Measurements from ENCODE around the gene FYN. TPM values are rescaled to one million over a fixed set of nuclear protein-coding genes. Genes with fewer than 3 reads are reported as not detected.

FYN gene
- total and polyA plus RNA-seq, 2 of the 8 experiments (the other 6 are each of a cell fraction or from before 2014, with no cell fraction given): 46.8 to 97.2 TPM

DNA sequence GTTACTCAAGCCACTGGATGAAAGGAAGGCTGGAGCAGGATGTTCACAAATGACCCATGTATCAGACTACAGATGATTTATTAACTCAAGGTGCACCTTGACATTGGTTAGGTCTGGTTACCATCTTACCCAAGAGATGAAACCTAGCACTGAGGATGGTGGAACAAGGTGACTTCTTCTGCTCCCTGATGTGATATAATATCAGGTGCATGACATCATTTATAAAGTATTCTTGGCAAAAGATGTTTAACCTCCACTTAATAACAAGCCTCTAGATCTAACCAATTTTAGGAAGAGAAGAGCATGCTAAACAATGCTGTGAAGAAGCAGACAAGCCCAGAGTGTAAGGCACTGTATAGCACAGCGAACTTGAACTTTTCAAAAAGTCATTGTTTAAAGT lies 100.9 kb downstream of the FYN start:
- TF ChIP-seq TEAD4 (IDR thresholded peaks at IDR 0.05; ENCODE audit: low read depth, low read length): no peak
- no peak for TF ChIP-seq SIRT6 (IDR thresholded peaks at IDR 0.05; ENCODE audit: low read length)
- TF ChIP-seq BACH1 (IDR thresholded peaks at IDR 0.05; ENCODE audit: low read length): no peak
- TF ChIP-seq ATF2 (IDR thresholded peaks at IDR 0.05; ENCODE audit: low read length): no peak
- TF ChIP-seq RNF2 (IDR thresholded peaks at IDR 0.05; ENCODE audit: borderline replicate concordance, low read depth, low read length, missing control alignments, poor library complexity, severe bottlenecking): no peak
- TF ChIP-seq KDM5A (IDR thresholded peaks at IDR 0.05; ENCODE audit: low read length): no peak
- TF ChIP-seq HDAC6 (IDR thresholded peaks at IDR 0.05; ENCODE audit: low read depth, low read length): no peak
- TF ChIP-seq POLR2AphosphoS5 (IDR thresholded peaks at IDR 0.05; ENCODE audit: low read depth, low read length): no peak
- TF ChIP-seq CBX8 (IDR thresholded peaks at IDR 0.05; ENCODE audit: borderline replicate concordance, low read depth, low read length): no peak
- no peak overlapping the region for H3K4ac ChIP-seq (replicated peaks; ENCODE audit: insufficient read length, low read depth, low read length)
- H3K9ac ChIP-seq (replicated peaks in 1 of 4; ENCODE audit: extremely low read depth in 1 of 4, low read depth in 3 of 4, low read length in 3 of 4): no peak overlapping the region
- H2BK12ac ChIP-seq (ENCODE audit: low read depth, low read length): no peak overlapping the region
- H3K27ac ChIP-seq (ENCODE audit: low read depth, low read length): no peak overlapping the region
- H3K79me2 ChIP-seq (ENCODE audit: control insufficient read depth in 1 of 2, insufficient read depth in 2 of 2, low read length in 2 of 2): peaks cover 0 to 2% of the 10 kb centered on the region in 2 experiments; a peak in 2 of 4 replicates
- peaks cover 0 to 12% (median 6%) of the 10 kb centered on the region in 4 experiments; a peak in 4 of 7 replicates for H3K4me1 ChIP-seq (replicated peaks in 1 of 4; ENCODE audit: control insufficient read depth in 3 of 4, insufficient read depth in 4 of 4, low read length in 3 of 4)
- H3K23ac ChIP-seq (ENCODE audit: insufficient read length): no peak overlapping the region
- H3K27me3 ChIP-seq (replicated peaks in 1 of 4; ENCODE audit: control insufficient read depth in 3 of 4, extremely low read depth in 1 of 4, insufficient read depth in 3 of 4, low read length in 3 of 4): no peaks in the 10 kb centered on the region
- no peak for DNase-seq (ENCODE audit: low read depth in 1 of 2, low spot score in 2 of 2)
- H4K91ac ChIP-seq (replicated peaks; ENCODE audit: insufficient read length, low read length): no peak overlapping the region
- H3K9me3 ChIP-seq (ENCODE audit: insufficient read depth in 2 of 2, low read depth in 1 of 2, low read length in 1 of 2): no peaks in the 10 kb centered on the region
- 94% methylated on average over 1 of the region's 1 CpG; no CpG with 5 or more reads in 1 of the 2 experiments for WGBS, 2 experiments (ENCODE audit: extremely low coverage in 1 of 2, insufficient coverage in 1 of 2, insufficient read length in 1 of 2, insufficient replicate concordance in 2 of 2, low coverage in 1 of 2, low lambda C conversion rate in 2 of 2, missing lambda C conversion rate in 1 of 2)
- peaks cover 0 to 2% of the 10 kb centered on the region in 2 experiments for H4K20me1 ChIP-seq (replicated peaks in 1 of 2; ENCODE audit: control insufficient read depth in 1 of 2, insufficient read depth in 2 of 2, low read length in 2 of 2)
- H4K5ac ChIP-seq (ENCODE audit: insufficient read length, low read depth, low read length): no peak overlapping the region
- no peaks in the 10 kb centered on the region for H3K36me3 ChIP-seq (ENCODE audit: control insufficient read depth in 2 of 4, insufficient read depth in 4 of 4, low read length in 3 of 4)
- no peak overlapping the region for H4K8ac ChIP-seq (ENCODE audit: extremely low read depth, insufficient read depth, low read length)
- no peak overlapping the region for H2BK120ac ChIP-seq (replicated peaks; ENCODE audit: low read depth, low read length)
- no peak overlapping the region for H3K4me3 ChIP-seq (ENCODE audit: extremely low read depth in 1 of 4, insufficient read depth in 2 of 4, low read depth in 3 of 4, low read length in 4 of 4)
- H3K23me2 ChIP-seq (ENCODE audit: low read depth, low read length): no peaks in the 10 kb centered on the region
- no peak overlapping the region for H2BK5ac ChIP-seq (ENCODE audit: low read depth, low read length)
- no peak overlapping the region for H2BK20ac ChIP-seq (ENCODE audit: low read length)
- no peak overlapping the region for H2AK5ac ChIP-seq (ENCODE audit: low read depth, low read length)
- ChIA-PET CTCF (ENCODE audit: partially characterized antibody) (no interaction called here), POLR2A (ENCODE audit: partially characterized antibody) (interaction anchor here (0.9 kb wide), 1 partner anchor 9 kb away, joined by 3 read pairs; no protein-coding TSS in a partner anchor)
- no peak overlapping the region for H3K14ac ChIP-seq (ENCODE audit: insufficient read length)
- H2BK15ac ChIP-seq (ENCODE audit: low read length): no peak overlapping the region
- no peak overlapping the region for H3K18ac ChIP-seq (ENCODE audit: extremely low read depth, low read length)
- peaks cover 2% of the 10 kb centered on the region; the same call in 1 of the 2 replicates for H3K79me1 ChIP-seq (ENCODE audit: low read depth, low read length)
- no peak overlapping the region for H3K4me2 ChIP-seq (ENCODE audit: insufficient read depth in 1 of 2, low read depth in 2 of 2, low read length in 2 of 2)
- no peak for FAIRE-seq
- no peak overlapping the region for H2AFZ ChIP-seq (ENCODE audit: low read length)
- no peak overlapping the region for H3K56ac ChIP-seq (replicated peaks; ENCODE audit: insufficient read length, low read depth, low read length)
